ENCODE results near the gene ARHGAP22. TPM values are rescaled to one million over a fixed set of nuclear protein-coding genes. Genes with fewer than 3 reads are reported as not detected.

Gene ARHGAP22
- total RNA-seq, 1 donor = 60.2 TPM

DNA sequence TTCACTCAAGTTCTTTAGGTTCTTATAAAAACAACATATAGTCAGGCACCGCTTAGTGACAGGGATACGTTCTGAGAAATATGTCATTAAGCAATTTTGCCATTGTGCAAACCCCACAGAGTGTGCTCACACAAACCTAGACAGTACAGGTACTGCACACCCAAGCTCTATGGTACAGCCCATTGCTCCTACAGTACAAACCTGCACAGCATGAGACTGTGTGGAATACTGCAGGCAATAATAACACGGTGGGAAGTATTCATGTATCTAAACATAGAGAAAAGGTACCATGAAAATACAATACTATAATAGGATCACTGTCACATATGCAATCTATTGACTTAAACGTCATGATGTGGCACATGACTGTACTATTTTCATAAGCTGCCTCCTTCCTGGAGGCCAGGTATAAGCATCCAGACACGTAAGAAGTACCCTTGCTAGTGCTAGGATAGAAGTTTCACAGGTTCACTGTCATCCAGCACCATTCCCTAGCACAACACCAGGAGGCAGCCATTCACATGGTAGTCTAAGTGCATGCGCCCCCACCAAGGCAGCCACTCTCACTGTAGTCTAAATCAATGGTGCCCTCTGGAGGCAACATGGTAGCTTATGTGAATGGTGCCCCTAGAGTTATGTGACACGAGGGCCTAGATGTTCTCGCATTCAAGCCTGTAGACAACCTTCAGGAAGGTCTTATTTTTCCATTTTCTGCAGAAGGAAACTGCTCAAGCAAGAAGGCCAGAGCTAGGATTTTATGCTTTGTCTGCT is 98.5 kb downstream of the ARHGAP22 start:
- TF ChIP-seq, protein P1, sequence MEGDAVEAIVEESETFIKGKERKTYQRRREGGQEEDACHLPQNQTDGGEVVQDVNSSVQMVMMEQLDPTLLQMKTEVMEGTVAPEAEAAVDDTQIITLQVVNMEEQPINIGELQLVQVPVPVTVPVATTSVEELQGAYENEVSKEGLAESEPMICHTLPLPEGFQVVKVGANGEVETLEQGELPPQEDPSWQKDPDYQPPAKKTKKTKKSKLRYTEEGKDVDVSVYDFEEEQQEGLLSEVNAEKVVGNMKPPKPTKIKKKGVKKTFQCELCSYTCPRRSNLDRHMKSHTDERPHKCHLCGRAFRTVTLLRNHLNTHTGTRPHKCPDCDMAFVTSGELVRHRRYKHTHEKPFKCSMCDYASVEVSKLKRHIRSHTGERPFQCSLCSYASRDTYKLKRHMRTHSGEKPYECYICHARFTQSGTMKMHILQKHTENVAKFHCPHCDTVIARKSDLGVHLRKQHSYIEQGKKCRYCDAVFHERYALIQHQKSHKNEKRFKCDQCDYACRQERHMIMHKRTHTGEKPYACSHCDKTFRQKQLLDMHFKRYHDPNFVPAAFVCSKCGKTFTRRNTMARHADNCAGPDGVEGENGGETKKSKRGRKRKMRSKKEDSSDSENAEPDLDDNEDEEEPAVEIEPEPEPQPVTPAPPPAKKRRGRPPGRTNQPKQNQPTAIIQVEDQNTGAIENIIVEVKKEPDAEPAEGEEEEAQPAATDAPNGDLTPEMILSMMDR (IDR thresholded peaks at IDR 0.05; ENCODE audit: insufficient read depth, low read length) = peak; percentile 20
- no peak overlapping the region for H3K4me3 ChIP-seq (ENCODE audit: low read depth, low read length)
- DNase-seq (ENCODE audit: low read depth) = peak; percentile 25

DNA sequence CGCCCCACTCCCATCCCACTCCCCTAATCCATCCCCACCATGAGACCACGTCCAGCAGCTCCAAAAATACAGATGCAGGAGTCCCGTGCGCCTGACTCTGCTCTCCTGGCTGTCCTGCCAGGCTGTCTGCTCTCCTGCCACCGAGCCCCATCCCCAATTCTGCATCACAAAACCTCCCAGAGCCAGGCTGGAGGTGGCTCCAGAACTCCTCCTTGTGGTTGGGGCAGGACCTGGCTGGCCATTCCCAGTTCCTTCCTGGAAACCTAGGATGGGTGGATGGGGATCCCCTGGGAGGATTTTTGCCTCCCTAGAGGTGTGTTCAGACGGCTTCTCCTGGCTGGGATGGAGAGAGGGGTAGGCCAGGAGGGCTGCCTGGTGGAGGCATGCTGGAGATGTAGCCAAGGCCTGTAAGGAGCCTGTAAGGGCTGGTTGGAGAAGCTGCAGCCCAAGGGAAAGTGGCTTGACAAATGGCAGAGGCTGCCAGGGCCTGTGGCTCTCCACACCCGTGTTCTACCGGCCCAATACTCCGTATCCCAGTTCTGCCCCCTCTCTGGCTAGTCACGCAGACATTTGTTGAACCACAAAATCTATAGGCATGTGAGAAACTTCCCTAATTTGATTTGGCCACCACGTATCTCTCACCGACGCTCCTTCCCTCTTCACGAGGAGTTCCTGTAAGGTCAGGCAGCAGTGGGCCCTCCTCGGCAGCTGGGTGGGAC is 99.3 kb downstream of the ARHGAP22 start:
- TF ChIP-seq, protein P1 (IDR thresholded peaks at IDR 0.05; ENCODE audit: insufficient read depth, low read length) = no peak
- no peak overlapping the region for H3K4me3 ChIP-seq (ENCODE audit: low read depth, low read length)
- no peak for DNase-seq (ENCODE audit: low read depth)

DNA sequence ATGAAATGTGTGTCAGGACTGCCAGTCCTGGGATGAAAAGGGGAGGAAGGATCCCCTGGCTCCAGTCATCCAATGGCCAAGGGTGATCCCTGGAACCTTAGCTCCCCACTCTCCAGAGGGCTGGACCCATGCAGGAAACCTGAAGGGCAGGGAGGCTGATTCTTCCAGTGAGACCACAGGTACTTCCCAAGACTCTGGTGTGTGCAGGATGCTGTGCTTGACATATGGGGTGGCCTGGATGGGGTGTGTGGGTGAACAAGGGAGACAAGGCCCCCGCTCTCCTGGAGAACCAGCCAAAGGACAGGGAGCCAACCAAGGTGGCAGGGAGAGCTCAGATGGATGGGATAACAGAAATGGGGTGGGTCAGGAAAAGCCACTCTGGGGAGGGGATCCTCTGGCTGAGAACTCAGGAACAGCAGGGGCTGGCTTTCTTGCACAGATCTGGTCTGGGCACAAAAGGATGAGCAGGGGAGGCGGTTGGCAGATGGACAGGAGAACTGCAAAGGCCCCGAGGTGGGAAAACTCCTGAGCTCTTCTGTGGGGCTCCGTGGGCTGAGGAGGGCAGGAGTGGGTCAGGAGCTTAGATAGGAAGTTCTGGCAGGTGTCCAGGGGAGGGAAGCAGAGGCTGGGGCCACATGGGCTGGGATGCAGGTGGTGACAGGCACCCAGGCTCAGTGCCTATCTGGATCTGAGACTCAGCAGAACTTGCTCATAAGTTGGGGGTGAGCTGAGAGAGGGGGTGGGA is 100.6 kb downstream of the ARHGAP22 start:
- no peak overlapping the region for H3K4me3 ChIP-seq (ENCODE audit: low read depth, low read length)
- TF ChIP-seq, protein P1 (IDR thresholded peaks at IDR 0.05; ENCODE audit: insufficient read depth, low read length) = no peak
- DNase-seq (ENCODE audit: low read depth) = no peak

DNA sequence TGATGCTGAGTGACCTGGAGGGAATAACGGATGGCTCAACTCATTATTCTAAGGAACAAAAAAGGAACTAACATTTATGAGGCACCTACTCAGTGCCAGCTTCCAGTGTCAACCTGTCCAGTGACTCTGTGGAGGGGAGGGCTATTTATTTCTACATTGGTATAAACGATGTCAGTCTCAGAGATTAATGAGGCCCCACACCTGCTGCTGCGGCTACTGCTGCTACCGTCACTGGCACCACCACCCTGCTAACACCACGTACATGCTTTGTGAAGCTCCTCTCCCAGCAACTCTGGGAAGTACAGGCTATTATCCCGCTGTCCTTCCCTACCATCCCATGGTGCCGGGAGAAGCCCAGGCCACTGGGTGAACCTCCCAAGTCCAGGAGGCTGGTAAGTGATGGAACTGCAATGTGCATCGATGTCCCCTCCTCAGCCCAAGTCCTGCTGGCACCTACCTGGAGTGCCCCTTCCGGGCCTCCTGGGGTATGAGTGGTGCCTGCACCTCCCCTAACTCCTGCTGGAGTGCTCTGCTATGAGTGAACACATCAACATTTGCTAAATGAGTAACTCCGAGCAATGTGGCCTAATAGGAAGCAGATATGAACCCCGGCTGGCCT is 101.5 kb downstream of the ARHGAP22 start:
- DNase-seq (ENCODE audit: low read depth) = no peak
- TF ChIP-seq, protein P1 (IDR thresholded peaks at IDR 0.05; ENCODE audit: insufficient read depth, low read length) = no peak
- H3K4me3 ChIP-seq (ENCODE audit: low read depth, low read length) = no peak overlapping the region

DNA sequence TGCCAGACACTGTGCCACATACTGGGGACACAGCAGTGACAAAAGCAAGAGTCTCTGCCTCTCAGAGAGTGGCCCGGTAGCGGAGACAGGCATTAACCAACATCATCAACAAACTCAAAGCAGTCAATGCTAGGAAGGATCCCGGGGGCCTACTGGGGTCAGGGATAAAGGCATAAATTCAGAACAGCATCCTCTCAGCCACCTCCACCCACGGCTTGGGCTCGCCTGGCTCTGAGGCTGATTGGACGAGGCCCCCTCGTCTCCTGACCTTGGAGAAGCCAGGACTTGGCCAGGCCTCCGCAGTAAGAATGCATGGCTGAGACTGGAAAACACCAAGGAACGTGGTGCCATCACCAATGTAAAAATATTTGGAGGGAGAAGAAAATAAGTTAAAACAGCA is 102.1 kb downstream of the ARHGAP22 start:
- H3K4me3 ChIP-seq (ENCODE audit: low read depth, low read length) = no peak overlapping the region
- DNase-seq (ENCODE audit: low read depth) = no peak
- TF ChIP-seq, protein P1 (IDR thresholded peaks at IDR 0.05; ENCODE audit: insufficient read depth, low read length) = no peak
